ENCODE measurements around the gene LRP3. TPM values are rescaled to one million over a fixed set of nuclear protein-coding genes. Genes with fewer than 3 reads are reported as not detected.
"Not testable (repeated sequence)": the region's sequence is repeated elsewhere in the genome, so short reads cannot be mapped to it uniquely, and the experiment has no call there.

LRP3 gene
- total RNA-seq, 1 experiment from 2014 or later = 32.0 TPM

GRCh38 chr19:33214596-33214995, 20.5 kb downstream of the LRP3 start:
- Histone ChIP-seq H3K4me1 (no peaks in the 10 kb centered on the region), H3K36me3 (no peaks in the 10 kb centered on the region), H3K27ac (no peak overlapping the region), H3K27me3 (peaks cover 2% of the 10 kb centered on the region; the same call in 1 of the 2 replicates), H3K4me3 (no peak overlapping the region), H3K9me3 (replicated peaks) (no peaks in the 10 kb centered on the region)
- DNase-seq = peak; percentile 44 to 70

- Histone ChIP-seq H3K4me3 (no peak overlapping the region), H3K4me1 (no peaks in the 10 kb centered on the region), H3K27ac (no peak overlapping the region), H3K9me3 (replicated peaks) (no peaks in the 10 kb centered on the region), H3K36me3 (no peaks in the 10 kb centered on the region), H3K27me3 (peaks cover 9% of the 10 kb centered on the region; the same call in 1 of the 2 replicates)
- DNase-seq = no peak
Observed at GRCh38 chr19:33215438-33216197, 21.5 kb downstream of the LRP3 start.

GRCh38 chr19:33216198-33216830, 22.2 kb downstream of the LRP3 start:
- H3K27ac ChIP-seq = no peak overlapping the region
- peaks cover 12% of the 10 kb centered on the region; the same call in 1 of the 2 replicates for H3K27me3 ChIP-seq
- DNase-seq = no peak
- H3K4me3 ChIP-seq = no peak overlapping the region
- H3K4me1 ChIP-seq = no peaks in the 10 kb centered on the region
- H3K9me3 ChIP-seq (replicated peaks) = no peaks in the 10 kb centered on the region
- H3K36me3 ChIP-seq = no peaks in the 10 kb centered on the region

GRCh38 chr19:33217881-33218280, 23.8 kb downstream of the LRP3 start:
- Histone ChIP-seq H3K27me3 (peaks cover 12% of the 10 kb centered on the region; the same call in 1 of the 2 replicates), H3K27ac (no peak overlapping the region), H3K4me1 (no peaks in the 10 kb centered on the region), H3K4me3 (no peak overlapping the region), H3K36me3 (no peaks in the 10 kb centered on the region), H3K9me3 (replicated peaks) (no peaks in the 10 kb centered on the region)
- no peak for DNase-seq

- H3K36me3 ChIP-seq = no peaks in the 10 kb centered on the region
- no peaks in the 10 kb centered on the region for H3K4me1 ChIP-seq
- DNase-seq = peak; percentile 57 to 62
- H3K27ac ChIP-seq = no peak overlapping the region
- H3K27me3 ChIP-seq = peaks cover 12% of the 10 kb centered on the region; the same call in 1 of the 2 replicates
- no peaks in the 10 kb centered on the region for H3K9me3 ChIP-seq (replicated peaks)
- no peak overlapping the region for H3K4me3 ChIP-seq
Observed at GRCh38 chr19:33219261-33219815, 25.2 kb downstream of the LRP3 start.

- no peaks in the 10 kb centered on the region for H3K36me3 ChIP-seq
- no peaks in the 10 kb centered on the region for H3K9me3 ChIP-seq (replicated peaks)
- DNase-seq = no peak
- peaks cover 12% of the 10 kb centered on the region; the same call in 1 of the 2 replicates for H3K27me3 ChIP-seq
- no peak overlapping the region for H3K4me3 ChIP-seq
- no peaks in the 10 kb centered on the region for H3K4me1 ChIP-seq
- H3K27ac ChIP-seq = no peak overlapping the region
Observed at GRCh38 chr19:33220115-33220514, 26.0 kb downstream of the LRP3 start.

GRCh38 chr19:33220735-33221134, 26.6 kb downstream of the LRP3 start:
- DNase-seq = no peak
- Histone ChIP-seq H3K27me3 (peaks cover 12% of the 10 kb centered on the region; the same call in 1 of the 2 replicates), H3K9me3 (replicated peaks) (no peaks in the 10 kb centered on the region), H3K4me3 (no peak overlapping the region), H3K4me1 (no peaks in the 10 kb centered on the region), H3K27ac (no peak overlapping the region), H3K36me3 (no peaks in the 10 kb centered on the region)

GRCh38 chr19:33221638-33222037, 27.5 kb downstream of the LRP3 start:
- Histone ChIP-seq H3K36me3 (no peaks in the 10 kb centered on the region), H3K27me3 (peaks cover 12% of the 10 kb centered on the region; the same call in 1 of the 2 replicates), H3K4me3 (no peak overlapping the region), H3K9me3 (replicated peaks) (no peaks in the 10 kb centered on the region), H3K4me1 (no peaks in the 10 kb centered on the region), H3K27ac (no peak overlapping the region)
- no peak for DNase-seq

- DNase-seq = not testable (repeated sequence)
Observed at GRCh38 chr19:33222255-33222654, 28.1 kb downstream of the LRP3 start.

GRCh38 chr19:33224694-33225457, 30.7 kb downstream of the LRP3 start:
- Histone ChIP-seq H3K27ac (no peak overlapping the region), H3K27me3 (peaks cover 9% of the 10 kb centered on the region; the same call in 1 of the 2 replicates)

More at GRCh38 chr19:33222255-33222654, 28.1 kb downstream of the LRP3 start:
- H3K4me1 ChIP-seq; H3K4me3 ChIP-seq; H3K36me3 ChIP-seq; H3K9me3 ChIP-seq (replicated peaks); H3K27ac ChIP-seq: not testable (repeated sequence)
- H3K27me3 ChIP-seq = peaks cover 12% of the 10 kb centered on the region; the same call in 1 of the 2 replicates

GRCh38 chr19:33225458-33225926, 31.4 kb downstream of the LRP3 start, which contains the start of gene SLC7A10:
SLC7A10 (minus strand) TSS chr19:33225850; CDS start chr19:33225703, 147 bp downstream.
- Histone ChIP-seq H3K4me3 (no peak within 1 kb of the TSS), H3K9me3 (replicated peaks) (peaks cover 5% of the 10 kb centered on the region), H3K27ac (no peak within 1 kb of the TSS), H3K27me3 (peaks cover 4% of the 10 kb centered on the region; the same call in 1 of the 2 replicates), H3K4me1 (no peaks in the 10 kb centered on the region), H3K36me3 (no peaks in the 10 kb centered on the region)
- DNase-seq = no peak

More at GRCh38 chr19:33224694-33225457, 30.7 kb downstream of the LRP3 start:
- no peak for DNase-seq
- peaks cover 5% of the 10 kb centered on the region for H3K9me3 ChIP-seq (replicated peaks)
- H3K4me3 ChIP-seq = no peak overlapping the region
- no peaks in the 10 kb centered on the region for H3K4me1 ChIP-seq
- H3K36me3 ChIP-seq = no peaks in the 10 kb centered on the region

GRCh38 chr19:33226550-33227241, 32.6 kb downstream of the LRP3 start:
- Histone ChIP-seq H3K4me1 (no peaks in the 10 kb centered on the region), H3K4me3 (no peak overlapping the region), H3K36me3 (no peaks in the 10 kb centered on the region), H3K27ac (no peak overlapping the region), H3K27me3 (no peaks in the 10 kb centered on the region), H3K9me3 (replicated peaks) (peaks cover 5% of the 10 kb centered on the region)
- no peak for DNase-seq

- Histone ChIP-seq H3K9me3 (replicated peaks) (peaks cover 5% of the 10 kb centered on the region), H3K36me3 (no peaks in the 10 kb centered on the region), H3K4me1 (no peaks in the 10 kb centered on the region), H3K27ac (no peak overlapping the region), H3K27me3 (no peaks in the 10 kb centered on the region), H3K4me3 (no peak overlapping the region)
- DNase-seq = no peak
Observed at GRCh38 chr19:33227242-33227650, 33.1 kb downstream of the LRP3 start.
